NCI-H524 treated with DMSO at 0.1 percent for 48 hours (cell line): ENCODE data around the gene MED29.
A peak's percentile ranks its signal among the peaks of the same experiment; 100 is the strongest.

Experiments used
- DNase-seq: peaks from one replicate; lab custom pipeline; 2025; lab: John Stamatoyannopoulos, UW

MED29 gene, protein sequence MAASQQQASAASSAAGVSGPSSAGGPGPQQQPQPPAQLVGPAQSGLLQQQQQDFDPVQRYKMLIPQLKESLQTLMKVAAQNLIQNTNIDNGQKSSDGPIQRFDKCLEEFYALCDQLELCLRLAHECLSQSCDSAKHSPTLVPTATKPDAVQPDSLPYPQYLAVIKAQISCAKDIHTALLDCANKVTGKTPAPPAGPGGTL

DNA sequence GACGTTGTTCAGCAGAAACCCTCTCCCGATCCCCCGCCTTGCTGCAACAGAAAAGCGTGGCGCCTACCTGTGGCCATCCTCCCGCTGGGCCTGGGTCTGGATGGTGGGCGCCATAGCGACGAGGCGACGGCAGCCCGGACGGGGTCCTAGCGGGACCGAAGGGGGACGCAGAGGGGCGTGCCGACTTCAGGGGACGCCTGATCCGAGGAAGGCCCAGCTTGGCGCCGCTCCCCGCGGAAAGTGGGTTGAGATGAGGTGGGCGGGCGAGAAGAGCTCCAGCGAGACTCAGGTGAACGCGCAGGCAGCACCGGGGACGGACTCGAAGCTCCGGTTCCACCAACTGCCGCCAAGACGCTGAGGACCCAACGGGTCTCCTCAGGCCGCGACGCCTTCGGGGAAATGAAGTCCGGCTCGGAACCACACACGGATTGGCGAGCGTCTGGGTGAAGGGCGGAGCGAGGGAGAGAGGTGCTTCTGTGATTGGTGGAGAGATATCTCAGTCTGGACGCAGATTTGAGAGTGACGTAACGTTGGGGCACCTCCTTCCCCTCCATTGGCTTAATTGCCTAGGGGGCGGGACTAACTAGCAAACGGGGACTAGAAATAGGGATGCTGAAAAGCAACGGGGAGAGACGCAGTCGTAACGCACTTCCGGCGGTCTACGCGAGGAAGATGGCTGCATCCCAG lies at the start of gene MED29, which contains the start of gene PAF1:
Gene MED29 (plus strand): TSS at position 628 of the 687 bp plus-strand sequence. CDS start 45 bp downstream, at position 673.
Gene PAF1 (minus strand): TSS at position 356 of the 687 bp plus-strand sequence. CDS start 242 bp downstream, at position 114.
- peak; percentile 100 for DNase-seq

DNA sequence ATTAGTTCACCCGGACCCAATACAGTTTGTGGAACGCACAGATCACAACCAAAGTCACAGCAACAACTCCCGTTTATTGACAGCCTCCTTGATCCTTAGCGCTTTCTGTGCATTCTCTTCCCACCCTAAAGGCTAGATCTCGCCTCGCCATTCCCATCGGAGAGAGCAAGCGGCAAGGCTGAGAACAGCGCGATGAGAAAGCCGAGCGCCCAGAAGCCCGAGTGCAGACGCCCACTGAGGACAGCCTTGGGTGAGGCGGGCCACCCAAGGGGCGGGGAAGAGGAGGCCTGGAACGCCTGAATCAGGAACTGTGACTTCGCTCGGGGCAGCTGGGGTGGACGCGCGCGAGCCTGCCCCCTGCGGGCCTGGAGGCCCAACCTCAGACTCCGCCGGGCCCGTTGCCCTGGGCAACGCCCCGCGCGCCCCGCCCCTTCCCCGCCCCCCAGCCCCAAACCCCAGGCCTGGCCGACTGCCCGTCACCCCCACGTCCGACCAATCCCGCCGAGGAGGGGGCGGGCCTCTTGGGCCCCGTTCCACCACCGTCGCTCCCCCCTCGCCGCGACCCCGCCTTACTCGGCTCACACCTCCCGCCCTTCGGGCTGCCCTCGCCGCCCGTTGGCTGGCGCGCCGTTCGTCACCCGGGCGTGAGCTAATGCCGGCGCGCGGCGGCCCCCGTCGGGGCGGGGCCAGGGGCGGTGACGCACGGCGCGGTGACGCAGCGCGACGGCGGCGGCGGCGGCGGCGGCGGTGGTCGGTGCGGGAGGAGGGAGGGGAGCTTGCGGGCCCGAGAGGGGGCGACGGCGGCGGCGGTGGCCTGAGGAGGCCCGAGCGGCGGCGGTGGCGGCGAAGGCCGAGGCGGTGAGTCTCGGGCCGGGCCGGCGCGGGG lies 49.2 kb upstream of the MED29 start, which contains the start of gene SAMD4B:
Gene SAMD4B (plus strand): TSS at position 703 of the 886 bp plus-strand sequence. CDS start 14,473 bp downstream, outside the sequence.
- DNase-seq: peak; percentile 96

DNA sequence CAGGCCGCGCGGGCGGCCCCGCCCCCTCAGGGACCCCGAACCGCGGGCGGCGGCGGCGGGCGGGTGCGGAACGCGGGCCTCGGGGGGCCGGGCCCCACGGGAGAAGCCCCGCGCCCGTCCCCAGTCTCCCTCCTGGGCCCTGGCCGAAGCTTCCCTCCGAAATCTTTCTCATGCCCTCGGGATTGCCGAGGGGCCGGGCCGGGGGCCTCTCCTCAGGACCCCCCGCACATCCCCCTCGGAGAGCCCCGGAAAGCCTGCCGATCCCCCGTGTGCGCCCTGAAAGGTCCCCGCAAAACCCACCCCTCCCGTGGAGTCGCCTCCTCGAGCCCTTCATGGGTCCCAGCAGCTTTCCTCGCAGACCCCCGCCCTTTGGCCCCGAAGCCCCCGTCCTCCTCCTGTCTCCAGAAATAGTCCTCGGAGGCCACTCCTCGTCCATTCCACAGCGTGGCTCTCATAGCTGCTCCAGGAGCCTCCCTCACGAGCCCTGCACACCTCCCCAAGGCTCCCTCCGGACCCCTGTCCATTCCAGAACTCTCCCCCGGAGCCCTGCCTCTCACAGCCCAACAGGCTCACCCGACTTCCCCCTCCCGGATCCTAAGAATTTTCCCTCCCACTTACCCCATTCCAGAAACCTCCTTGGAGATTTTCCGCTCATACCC lies 48.4 kb upstream of the MED29 start:
- no peak for DNase-seq

DNA sequence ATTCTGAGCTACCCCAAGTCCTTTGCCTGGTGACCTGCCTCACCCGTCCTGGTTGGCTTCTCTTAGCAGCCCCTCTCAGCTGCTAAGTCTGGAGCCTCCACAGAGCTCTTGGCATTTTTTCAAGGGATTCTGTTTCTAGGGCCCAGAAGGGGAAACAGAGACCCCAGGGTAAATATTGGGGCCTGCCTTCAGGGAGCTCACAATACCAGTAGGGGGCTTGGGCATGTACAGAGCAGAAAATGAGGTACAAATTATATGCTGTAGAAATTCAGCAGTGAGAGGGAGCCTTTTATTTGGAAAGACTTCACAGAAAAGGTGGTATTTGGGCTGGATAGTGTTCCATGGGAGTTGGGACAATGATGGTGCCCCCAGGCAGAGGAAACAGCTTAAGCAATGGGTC lies 45.2 kb upstream of the MED29 start:
- no peak for DNase-seq

DNA sequence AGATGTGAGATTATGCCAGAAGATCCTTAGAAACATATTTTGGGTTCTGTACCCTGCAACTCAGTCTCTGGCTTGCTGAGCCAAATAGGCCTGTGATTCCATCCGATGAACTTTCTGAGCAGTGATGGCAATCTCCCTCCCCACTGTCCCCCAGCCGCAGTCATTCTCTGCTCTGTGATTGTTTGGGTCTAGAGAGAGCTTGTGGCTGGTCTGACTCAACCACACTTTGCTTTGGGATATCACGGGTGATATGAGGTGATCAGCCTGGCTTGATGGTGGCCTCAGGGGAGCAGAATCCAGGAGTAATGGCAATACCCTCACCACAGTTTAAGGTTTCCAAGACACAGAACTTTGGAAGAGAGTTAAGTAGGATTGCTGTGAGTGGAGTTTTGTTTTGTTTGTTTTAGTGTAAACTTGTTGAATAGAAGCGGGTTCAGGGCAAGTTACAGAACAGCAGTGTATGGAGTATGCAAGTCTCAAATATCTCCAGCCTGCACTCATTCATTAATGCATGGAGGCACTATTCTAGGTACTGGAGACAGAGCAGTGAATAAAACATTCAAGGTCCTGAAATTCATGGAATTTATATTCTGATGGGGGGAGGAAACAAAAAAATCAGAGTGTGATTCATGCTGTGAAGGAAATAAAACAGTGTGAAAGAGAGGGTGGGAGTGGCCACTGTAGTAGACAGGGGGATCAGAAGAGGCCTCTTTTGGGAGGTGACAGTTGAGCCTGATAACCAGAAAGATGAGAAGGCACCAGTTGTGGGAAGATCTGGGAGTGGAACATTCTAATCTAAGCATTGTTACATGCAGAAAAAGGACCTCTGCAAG lies 43.6 kb upstream of the MED29 start:
- no peak for DNase-seq

DNA sequence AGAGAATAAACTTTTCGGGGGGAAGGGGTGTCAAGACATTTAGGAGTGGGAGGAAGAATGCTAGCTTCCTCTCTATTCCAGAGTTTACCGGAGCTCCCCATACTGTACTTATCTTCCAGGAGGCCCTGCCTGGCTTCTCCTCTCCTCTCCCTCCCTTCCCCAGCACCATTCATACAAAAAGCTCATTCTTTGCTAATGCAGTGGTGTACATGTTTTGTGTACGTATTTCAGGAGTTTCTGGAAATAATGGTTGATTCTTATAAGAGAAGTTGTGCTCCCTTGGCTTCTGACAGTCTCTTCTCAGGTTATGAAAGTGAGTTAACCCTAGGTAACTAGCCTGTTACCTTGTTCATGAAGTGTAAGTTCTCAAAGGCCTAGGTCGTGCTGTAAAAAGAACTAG lies 41.9 kb upstream of the MED29 start:
- DNase-seq: no peak

DNA sequence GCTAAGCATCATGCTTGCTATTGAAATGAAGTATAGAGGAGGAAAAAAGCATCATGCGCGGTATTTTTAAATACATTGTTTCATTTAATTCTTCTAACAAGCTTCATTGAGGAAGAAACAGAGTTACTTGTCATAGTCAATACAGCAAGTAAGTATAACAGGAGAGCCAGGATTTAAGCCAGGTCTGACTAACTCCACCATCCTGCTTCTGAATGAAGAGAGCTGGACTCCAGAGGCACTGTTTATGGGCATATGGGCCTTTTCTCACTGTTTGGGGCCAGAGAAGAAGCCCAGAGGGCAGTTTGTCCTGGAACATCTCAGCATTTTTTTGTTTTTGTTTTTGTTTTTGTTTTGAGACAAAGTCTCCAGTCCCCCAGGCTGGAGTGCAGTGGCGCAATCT lies 41.0 kb upstream of the MED29 start:
- DNase-seq: no peak

DNA sequence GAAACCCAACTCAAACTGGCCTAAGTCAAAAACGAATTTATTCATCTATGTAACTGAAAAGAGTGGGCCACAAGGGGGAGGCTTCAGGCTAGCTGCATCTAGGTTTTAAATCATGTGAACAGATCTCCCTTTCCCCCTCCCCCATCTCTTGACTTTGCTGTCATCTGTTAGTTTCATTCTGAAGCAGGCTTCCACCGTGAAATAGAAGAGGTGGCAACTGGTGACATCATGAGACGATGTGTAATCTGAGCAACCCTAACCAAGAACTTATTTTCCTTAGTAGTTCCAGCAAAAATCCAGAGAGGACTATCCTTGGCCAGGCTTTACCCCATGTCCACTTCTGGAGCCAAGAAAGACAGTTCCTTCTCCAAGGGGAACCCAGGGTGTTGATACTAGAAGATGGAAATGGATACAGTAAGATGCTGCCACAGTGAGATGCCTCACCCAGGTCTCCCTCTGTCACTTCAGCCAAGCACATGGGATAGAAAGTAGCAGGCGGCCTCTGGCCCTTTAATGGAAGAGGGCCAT lies 39.6 kb upstream of the MED29 start:
- no peak for DNase-seq

DNA sequence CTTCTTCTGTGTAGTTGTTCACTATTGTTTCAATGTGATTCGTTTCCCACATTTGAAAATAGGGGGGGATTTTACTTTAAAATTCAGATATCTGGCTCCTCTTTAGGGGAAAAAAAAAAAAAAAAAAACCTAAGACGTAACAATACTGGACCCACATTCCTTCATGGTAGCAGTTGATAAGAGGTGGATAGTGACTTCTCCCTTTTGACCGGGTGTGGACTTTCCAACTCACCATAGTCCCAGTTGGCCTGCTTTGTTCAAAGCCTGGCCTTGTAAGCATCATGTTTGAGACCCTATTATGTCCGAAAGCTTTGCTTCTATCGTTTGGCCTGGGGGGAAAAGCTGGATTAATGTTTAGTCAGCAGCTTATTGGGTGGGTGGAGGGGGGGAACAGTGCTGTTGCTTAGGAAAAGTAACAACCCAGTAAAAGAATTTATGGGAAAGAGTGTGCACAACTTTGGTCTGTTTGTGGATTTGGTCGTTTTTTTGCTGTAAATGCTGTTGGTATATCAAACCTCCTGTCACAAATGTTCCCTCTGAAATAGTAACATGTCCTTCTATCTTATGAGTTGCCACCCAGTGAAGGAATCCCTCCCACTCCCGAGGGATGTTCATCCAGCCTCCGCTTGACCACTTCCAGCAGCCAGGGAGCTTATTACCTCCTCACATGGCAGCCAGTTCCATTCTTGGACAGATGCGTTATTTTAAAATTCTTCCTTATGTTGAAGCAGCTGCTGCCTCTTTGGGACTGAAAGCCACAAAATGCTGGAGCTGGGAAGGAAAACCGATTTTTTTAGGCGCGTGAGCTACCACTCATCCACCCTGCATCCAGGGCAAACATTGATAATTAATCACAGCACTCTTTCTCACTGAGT lies 38.6 kb upstream of the MED29 start:
- no peak for DNase-seq

DNA sequence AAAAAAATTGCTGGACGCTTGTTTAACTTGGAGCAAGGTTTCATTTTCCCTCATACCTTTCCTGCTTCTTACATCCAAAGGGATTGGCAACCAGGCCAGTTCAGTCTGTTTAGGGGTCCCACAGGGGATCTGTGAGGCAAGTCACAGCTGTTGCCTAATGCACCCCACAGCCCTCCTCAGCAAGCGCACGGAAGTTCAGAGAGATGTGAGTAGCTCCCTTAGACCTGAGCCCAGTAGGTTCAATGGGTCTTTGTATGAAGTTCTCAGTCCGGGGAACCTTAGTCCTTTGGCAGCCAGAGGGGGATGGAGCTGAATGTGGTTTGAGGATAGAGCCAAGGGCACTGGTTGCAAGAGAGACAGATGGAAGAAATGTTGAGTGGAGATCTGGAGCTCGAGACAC lies 35.9 kb upstream of the MED29 start:
- no peak for DNase-seq

DNA sequence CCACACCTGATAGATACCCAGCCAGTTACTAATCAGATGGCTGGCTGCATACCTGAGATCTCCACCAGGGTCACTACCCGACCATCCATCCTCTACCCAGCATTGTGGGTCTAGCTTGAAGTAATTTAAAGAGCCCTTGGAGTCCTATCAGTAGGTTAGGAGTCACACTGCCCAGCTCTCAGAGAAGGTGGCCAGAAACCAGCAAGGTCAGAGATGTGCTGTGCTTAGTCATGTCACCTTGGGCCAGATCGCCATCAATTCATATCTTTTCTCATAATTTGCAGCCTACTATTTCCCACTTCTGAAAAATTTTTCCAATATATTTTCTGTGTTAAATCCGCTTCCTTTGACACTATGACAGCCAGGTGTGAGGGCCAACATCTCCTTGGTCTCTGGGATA lies 35.1 kb upstream of the MED29 start:
- no peak for DNase-seq

DNA sequence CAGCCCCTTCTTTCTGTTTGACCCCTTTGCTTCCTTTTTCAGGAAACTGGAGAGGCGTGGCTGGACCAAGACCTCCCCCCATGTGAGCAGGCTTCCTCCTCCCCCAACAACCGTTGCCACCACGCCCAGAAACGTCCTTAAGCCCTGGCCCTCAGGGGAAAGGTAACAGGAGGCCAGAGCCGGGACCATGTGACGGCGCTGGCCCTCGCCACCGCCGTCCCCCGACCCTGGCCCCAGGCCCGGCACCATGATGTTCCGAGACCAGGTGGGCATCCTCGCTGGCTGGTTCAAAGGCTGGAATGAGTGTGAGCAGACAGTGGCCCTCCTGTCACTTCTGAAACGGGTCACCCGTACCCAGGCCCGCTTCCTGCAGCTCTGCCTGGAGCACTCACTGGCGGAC lies 34.5 kb upstream of the MED29 start:
- DNase-seq: no peak

DNA sequence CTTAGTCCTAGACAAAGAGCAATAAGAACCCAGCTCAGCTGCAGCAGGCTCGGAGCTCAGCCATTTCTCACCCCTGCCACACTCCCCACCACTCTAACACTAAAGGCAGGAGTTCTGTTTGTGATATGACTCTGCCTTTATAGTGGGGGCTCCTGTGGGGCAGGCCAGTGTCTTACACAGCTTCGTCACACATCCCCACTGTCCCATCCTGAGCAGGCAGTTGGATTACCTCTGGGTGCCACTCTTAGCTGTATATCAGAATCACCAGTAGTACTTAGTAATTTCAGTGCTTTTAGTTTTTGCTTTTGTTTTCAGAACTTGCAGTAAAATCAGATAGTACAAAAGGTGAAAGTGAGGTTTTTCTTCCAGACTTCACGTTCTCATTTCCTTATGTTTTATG lies 32.2 kb upstream of the MED29 start:
- no peak for DNase-seq

DNA sequence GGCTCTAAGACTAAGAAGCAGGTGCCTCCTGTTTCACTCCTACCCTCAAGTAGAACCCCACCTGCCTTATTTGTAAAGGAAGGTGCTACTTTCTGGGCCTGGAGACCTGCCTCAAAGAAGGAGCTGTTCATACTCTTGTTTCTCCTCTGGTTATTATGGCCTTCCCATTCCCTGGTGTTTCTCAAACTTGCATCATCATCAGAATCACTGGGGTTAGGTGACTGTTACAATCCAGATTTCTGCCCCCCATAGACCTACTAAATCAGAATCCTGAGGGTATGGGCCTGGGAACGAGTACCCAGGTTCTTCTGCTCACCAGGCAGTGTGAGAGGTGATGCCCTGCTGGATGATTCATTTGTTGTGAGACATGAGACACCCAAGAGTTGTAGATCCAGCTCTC lies 30.6 kb upstream of the MED29 start:
- no peak for DNase-seq

DNA sequence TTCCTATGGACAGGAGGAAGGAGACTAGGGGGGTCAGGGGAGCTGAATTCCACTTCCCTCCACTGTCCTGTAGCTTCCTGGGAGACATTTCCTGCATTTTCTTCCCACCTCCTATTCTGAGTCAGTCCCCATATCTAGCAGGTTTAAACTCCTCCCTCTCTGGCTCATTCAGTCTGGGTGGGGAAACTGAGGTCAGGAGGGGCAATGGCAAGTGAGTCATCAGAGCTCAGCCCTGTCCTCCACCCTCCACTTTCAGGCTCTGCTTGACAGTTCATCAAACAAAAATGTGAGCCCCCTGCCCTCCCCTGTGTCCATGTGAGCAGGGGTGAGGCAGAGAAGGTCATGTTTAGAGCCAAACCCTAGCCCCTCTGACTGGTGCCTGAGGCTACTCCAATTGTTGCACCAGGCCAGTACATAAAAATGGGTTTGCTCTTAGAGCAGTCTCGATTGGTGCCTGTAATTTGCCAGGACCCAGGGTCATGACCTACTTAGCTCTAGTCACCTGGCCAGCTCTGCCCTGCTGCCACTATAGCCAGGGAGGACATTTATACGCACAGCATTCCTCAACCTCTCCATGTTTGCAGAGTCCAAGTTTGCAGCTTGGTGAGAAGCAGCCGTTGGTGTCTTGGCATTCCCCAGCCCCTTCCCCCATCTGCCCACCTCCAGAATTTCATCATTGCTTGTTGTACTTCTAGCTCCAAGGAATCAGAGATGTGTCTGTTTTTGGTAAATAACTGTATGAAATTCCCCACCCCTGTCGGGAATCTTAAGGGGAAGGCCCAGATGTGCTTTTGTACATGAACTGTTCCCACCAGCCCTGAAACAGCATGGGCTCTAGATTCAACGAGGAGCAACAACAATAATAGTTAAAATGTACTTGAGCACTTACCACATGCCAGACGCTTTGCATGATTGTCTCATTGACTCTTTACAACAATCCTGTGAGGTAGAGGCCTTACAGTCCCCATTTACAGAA lies 28.2 kb upstream of the MED29 start:
- DNase-seq: no peak

DNA sequence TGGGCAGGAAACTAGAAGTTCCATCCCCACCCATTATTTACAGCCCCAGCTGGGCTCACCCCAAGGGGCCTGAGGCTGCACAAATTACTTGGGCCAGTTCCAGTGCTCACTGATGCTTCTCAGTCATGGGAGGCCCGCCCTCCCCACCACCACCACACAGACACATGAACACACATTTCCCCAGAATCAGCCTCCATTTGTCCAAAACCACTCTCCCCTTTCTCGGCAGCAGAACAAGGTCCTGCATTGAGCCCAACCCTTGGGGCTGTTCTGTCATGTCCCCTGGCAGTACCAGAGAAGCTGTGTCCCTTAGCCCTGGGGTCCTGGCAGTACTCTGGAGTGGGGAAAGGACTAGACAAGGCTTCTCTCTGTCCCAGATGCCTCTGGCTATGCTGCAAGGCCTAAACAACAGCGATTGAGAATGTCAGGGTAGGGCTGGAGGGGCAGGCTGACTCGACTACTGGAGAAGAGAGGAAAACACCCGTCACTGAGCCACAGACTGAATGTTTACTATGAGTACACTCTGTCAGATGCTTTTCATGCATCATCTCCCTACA lies 27.2 kb upstream of the MED29 start:
- no peak for DNase-seq

DNA sequence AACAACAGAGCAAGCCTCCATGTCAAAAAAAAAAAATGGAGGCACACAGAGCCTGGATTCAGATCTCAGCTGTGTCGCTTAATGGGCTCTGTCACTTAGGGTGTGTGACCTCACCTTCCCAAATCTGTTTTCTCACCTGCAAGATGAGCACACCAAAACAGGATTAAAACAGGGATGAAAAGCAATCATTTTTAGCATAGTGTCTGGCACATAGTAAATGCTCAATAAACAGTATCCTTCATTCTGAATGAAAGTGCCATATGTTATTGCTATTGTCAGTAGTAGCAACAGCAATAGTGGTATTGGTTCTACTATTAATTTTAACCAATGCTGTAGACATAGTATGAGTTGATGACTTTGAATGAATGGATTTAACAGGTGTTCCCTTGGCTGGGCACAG lies 25.6 kb upstream of the MED29 start:
- DNase-seq: no peak

DNA sequence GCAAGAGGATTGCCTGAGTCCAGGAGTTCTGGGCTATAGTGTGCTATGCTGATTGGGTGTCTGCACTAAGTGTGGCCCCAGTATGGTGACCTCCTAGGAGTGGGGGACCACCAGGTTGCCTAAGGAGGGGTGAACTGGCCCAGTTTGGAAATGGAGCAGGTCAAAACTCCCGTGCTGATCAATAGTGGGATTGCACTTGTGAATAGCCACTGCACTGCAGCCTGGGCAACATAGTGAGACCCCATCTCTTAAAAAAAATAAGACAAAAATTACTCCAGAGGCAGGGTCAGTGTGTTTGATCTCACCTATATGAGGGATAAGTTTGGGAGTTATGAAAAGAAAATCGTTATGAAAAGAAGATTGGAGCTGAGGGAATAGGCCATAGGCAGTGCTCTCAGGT lies 22.0 kb upstream of the MED29 start:
- no peak for DNase-seq
